Thyroid gland (tissue), 4 donors: ENCODE measurements around the gene DHX16. TPM values are rescaled to one million over a fixed set of nuclear protein-coding genes. Genes with fewer than 3 reads are reported as not detected.

ENCODE experiments used
- DNase-seq, 2 donors: peaks; one replicate each; pipeline ENCODE4 v3.0.0-alpha.2; 2019
- H3K27ac ChIP-seq, 3 donors: fragments of 200-600 bp; sonication (generic); 1 replicate in 2 of 3; 2 replicates in 1 of 3; pipeline ENCODE4 v1.5.1; 2016 to 2019; ENCODE audit warnings: mild to moderate bottlenecking in 1 of 3, moderate library complexity in 1 of 3
- H3K27me3 ChIP-seq: fragments of 200-600 bp; sonication (generic); one replicate; pipeline ENCODE4 v1.5.1; 2019
- H3K36me3 ChIP-seq, 2 donors: fragments of 200-600 bp; sonication (generic); one replicate each; pipeline ENCODE4 v1.5.1; 2016 to 2019
- H3K4me1 ChIP-seq, 2 donors: fragments of 200-600 bp; sonication (generic); one replicate each; pipeline ENCODE4 v1.5.1; 2017 to 2019
- H3K4me3 ChIP-seq, 3 donors: fragments of 200-600 bp; sonication (generic); replicated peaks in 1 of 3; 1 replicate in 2 of 3; 2 replicates in 1 of 3; pipeline ENCODE4 v1.5.1; 2016; ENCODE audit warnings: mild to moderate bottlenecking in 1 of 3
- H3K9me3 ChIP-seq: fragments of 200-600 bp; sonication (generic); one replicate; pipeline ENCODE4 v1.5.1; 2017
- CTCF ChIP-seq, 6 experiments: fragments of 200-600 bp in 3 of 6; fragments of 450-650 bp in 3 of 6; sonication (generic) in 3 of 6; IDR thresholded peaks; one replicate each; pipeline ENCODE4 v1.5.1; 2016 to 2019; ENCODE audit warnings: antibody characterized with exemption in 6 of 6, mild to moderate bottlenecking in 2 of 6, inconsistent platforms in 1 of 6, moderate library complexity in 1 of 6
- POLR2A ChIP-seq, 2 donors: fragments of 450-650 bp; IDR thresholded peaks; one replicate each; pipeline ENCODE4 v1.6.1; 2017; ENCODE audit warnings: antibody characterized with exemption in 2 of 2, mild to moderate bottlenecking in 2 of 2, moderate library complexity in 1 of 2
- WGBS, 2 donors: methylation state at CpG; one replicate each; pipeline ENCODE4 v1.1.5; 2017; 5-methylcytosine and 5-hydroxymethylcytosine counted together
- intact Hi-C: fragments of 100-400 bp; cut with DNase I; formaldehyde crosslinking; loops from one replicate; pipeline ENCODE4 v1.15.1; 2023
- total RNA-seq, 4 donors: library from RNA; depleted of rRNA; stranded (reverse); fragments of >200 nt; gene quantifications; one replicate each; pipeline ENCODE4 v1.2.3, GENCODE V29; 2016

DHX16 gene
- total RNA-seq, 4 donors from 2014 or later, result 25.6 to 38.8 (median 28.2) TPM

DNA sequence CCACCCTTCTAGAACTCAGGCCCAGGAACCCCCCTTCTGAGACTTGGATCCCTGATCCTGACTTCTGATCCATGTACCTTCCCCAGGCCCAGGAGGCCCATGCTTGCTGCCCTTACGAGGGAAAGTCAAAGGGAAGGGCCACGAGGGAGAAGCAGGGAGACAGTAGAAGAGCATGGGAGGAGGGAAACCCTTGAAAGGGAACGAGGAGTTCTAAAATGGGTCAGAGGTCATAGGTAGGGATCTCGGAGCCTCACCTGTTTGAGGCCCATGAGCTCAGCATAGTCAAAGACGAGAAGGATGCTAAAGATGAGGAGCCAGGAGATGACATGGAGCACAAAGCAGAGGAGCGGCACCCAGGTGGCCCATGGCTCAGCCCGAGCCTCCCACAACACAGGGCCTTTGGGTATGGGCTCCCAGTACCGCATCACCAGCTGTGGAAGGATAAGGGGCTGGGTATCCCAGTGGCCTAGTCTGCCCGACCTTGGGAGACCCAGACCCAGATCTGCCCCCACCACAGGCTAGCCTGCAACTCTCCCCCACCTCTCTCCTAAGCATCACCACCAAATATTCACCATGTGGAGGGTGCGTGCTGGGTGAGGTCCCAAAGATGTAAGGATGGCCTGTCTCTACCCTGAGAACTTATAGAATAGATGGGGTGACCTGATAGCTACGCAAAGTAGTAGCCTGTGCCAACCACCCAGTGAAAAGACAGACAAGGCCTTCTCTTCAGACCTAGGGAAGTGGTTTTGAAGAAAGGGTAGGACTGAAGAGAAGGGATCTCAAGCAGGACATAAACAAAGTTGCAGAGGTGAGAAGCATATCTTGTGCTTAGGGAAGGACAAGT lies 16.4 kb upstream of the DHX16 start:
- 87 to 88% methylated on average over 11 of the region's 11 CpGs for WGBS, 2 donors
- Histone ChIP-seq H3K9me3 (no peaks in the 10 kb centered on the region), H3K4me3 (no peak overlapping the region), H3K4me1 (peaks cover 28 to 40% of the 10 kb centered on the region in 2 donors), H3K27me3 (no peaks in the 10 kb centered on the region), H3K27ac (peak overlapping the region in 1 of 3 donors; percentile 98), H3K36me3 (no peaks in the 10 kb centered on the region)
- intact Hi-C loops, result no loop called here
- no peak for DNase-seq
- TF ChIP-seq CTCF (IDR thresholded peaks at IDR 0.05) (no peak), POLR2A (IDR thresholded peaks at IDR 0.05) (no peak)

GRCh38 chr6:30688569-30688968 lies 15.8 kb upstream of the DHX16 start:
- Histone ChIP-seq H3K27ac (peak overlapping the region in 2 of 3 donors; percentile 93 to 98), H3K4me1 (peaks cover 27 to 41% of the 10 kb centered on the region in 2 donors), H3K9me3 (no peaks in the 10 kb centered on the region), H3K36me3 (no peaks in the 10 kb centered on the region), H3K27me3 (no peaks in the 10 kb centered on the region), H3K4me3 (no peak overlapping the region)
- DNase-seq, result no peak
- no peak for TF ChIP-seq POLR2A (IDR thresholded peaks at IDR 0.05)
- TF ChIP-seq CTCF (IDR thresholded peaks at IDR 0.05), result no peak
- 86 to 97% methylated on average over 9 of the region's 9 CpGs for WGBS, 2 donors
- intact Hi-C loops, result no loop called here

GRCh38 chr6:30687659-30688431 lies 15.0 kb upstream of the DHX16 start:
- Histone ChIP-seq H3K9me3 (no peaks in the 10 kb centered on the region), H3K4me1 (peaks cover 27 to 48% of the 10 kb centered on the region in 2 donors), H3K27ac (peak overlapping the region; percentile 93 to 98 (median 95)), H3K27me3 (no peaks in the 10 kb centered on the region), H3K36me3 (no peaks in the 10 kb centered on the region), H3K4me3 (peak overlapping the region; percentile 70 to 84 (median 81))
- intact Hi-C loops, result no loop called here
- no peak for DNase-seq
- 20 to 28% methylated on average over 12 to 22 of the region's 22 CpGs for WGBS, 2 donors
- TF ChIP-seq POLR2A (IDR thresholded peaks at IDR 0.05), result no peak
- peak in 1 of 6 experiments; percentile 22 for TF ChIP-seq CTCF (IDR thresholded peaks at IDR 0.05)

DNA sequence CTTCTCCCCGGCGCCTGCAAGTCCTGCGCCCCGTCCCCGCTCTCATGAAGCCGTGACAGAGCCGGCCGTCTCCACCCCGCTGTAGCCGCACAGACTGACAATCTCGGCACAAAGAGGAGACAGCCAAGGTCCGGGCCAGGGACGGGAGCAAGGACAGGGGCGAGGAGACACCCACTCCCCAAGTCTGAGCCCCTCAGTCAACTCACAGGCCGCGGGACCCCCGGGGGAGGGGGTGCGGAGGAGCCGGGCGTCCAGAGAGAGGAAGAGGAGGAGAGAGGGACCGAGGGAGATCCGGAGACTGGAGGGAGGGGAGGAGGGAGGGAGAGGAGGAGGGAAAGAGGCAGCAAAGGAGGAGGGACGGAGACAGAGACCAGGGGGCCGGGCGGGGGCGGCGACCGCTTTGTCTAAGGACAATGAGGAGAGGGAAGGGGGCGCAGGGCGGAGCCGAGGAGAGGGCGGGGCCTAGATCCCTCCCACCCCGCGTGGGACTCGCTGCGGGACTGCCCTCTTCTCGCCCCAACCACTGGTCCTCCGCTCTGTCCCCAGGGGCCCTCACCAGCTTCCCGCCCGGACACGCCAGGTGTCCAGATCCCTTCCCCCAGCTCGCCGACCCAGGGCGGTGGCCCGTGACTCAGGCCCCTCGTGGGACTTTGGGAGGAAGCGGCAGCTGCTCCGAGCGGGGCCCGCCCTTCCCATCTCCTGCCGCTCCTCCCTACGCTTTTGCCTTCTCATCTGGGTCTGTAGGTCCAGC lies 14.3 kb upstream of the DHX16 start:
- peaks cover 31 to 56% of the 10 kb centered on the region in 2 donors for H3K4me1 ChIP-seq
- DNase-seq, result peak; percentile 87
- TF ChIP-seq CTCF (IDR thresholded peaks at IDR 0.05), result no peak
- peak in 1 of 2 donors; percentile 40 for TF ChIP-seq POLR2A (IDR thresholded peaks at IDR 0.05)
- H3K27ac ChIP-seq, result peak overlapping the region; percentile 93 to 98 (median 95)
- intact Hi-C loops, result no loop called here
- whole genome bisulfite sequencing, 2 donors, result 0% methylated on average over 22 to 37 of the region's 52 CpGs
- no peaks in the 10 kb centered on the region for H3K36me3 ChIP-seq
- H3K4me3 ChIP-seq, result peak overlapping the region; percentile 70 to 84 (median 81)
- H3K9me3 ChIP-seq, result no peaks in the 10 kb centered on the region
- H3K27me3 ChIP-seq, result no peaks in the 10 kb centered on the region
